Measurements from ENCODE around the gene NCR2. TPM values are rescaled to one million over a fixed set of nuclear protein-coding genes. Genes with fewer than 3 reads are reported as not detected.

The NCR2 gene
- total RNA-seq, 1 experiment from 2014 or later = not detected

DNA sequence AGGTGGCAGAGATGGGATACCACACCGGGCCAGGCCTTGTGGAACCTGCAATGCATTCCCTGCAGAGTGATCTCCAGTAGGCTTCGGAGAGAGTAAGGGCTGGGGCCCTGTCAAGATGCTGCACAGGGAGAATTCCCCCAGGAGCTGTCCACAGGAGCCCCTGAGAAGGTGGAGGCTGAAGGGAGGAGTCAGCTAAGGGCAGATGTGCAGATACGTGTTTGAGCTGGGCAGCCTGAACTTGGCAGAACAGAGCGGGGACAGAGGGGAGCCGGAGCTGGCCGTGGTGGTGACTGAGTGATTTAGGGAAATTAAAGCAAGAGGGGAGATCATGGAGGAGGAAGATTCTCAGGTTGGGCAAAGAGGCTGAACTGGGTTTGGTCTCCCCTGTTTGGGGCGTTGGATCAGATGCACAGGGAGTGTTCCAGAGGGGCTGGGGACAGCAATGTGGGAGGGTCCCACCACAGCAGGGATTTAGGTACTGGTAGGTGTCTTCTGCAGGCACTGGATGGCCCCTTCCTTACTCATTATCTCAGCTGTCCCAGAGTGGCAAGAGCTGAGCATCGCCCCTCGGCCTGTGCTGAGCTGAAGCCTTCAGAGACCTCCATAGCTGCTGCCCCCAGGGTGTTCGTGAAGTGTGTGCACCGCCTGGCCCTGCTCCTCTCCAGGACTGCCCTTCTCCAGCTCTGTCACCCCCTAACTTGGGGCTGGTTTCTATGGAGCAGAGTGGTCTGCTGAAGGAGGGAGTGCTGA lies 3.8 kb upstream of the NCR2 start:
- CTCF ChIA-PET = interaction anchor here (0.6 to 3.1 kb wide), 5 partner anchors 12 to 271 kb away, joined by 3 to 13 read pairs (median 6); no protein-coding TSS in a partner anchor
- no peaks in the 10 kb centered on the region for H3K9me3 Mint-ChIP-seq (ENCODE audit: unreplicated experiment)
- BruUV-seq (replicated peaks) = no TSS peak

DNA sequence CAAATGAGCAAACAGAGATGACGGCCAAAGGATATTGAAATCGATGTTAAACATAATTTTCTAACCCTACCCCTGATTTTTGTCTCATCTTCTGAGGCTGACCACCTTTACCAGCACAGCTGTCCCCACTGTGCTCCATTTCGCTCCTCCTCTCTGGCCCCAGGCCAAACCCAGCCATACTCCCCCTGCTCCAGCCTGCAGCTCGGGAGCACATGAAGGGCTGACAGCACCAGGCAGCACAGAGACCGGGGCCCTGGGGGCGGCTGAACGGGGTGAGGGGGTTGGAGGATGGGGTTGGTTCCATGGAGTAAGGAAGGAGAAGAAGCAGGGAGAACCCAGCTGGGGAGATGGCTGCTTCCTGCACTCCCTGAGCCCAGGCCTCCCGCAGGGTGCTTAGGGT lies 3.2 kb upstream of the NCR2 start:
- Mint-ChIP-seq H3K9me3 (ENCODE audit: unreplicated experiment) (no peaks in the 10 kb centered on the region), H3K4me3 (ENCODE audit: unreplicated experiment) (no peak overlapping the region), H3K27ac (ENCODE audit: low read depth, unreplicated experiment) (no peak overlapping the region), H3K4me1 (ENCODE audit: insufficient read depth, unreplicated experiment) (no peaks in the 10 kb centered on the region), H3K27me3 (ENCODE audit: insufficient read depth, unreplicated experiment) (peaks cover 72% of the 10 kb centered on the region), H3K36me3 (ENCODE audit: insufficient read depth, unreplicated experiment) (peaks cover 7% of the 10 kb centered on the region)
- BruUV-seq (replicated peaks) = no TSS peak
- intact Hi-C loops (cut with micrococcal nuclease) = no loop called here
- ChIA-PET CTCF (interaction anchor here (3.1 kb wide), 1 partner anchor 36 kb away, joined by 13 read pairs; no protein-coding TSS in a partner anchor), POLR2A (no interaction called here)
- TF ChIP-seq, protein P1, sequence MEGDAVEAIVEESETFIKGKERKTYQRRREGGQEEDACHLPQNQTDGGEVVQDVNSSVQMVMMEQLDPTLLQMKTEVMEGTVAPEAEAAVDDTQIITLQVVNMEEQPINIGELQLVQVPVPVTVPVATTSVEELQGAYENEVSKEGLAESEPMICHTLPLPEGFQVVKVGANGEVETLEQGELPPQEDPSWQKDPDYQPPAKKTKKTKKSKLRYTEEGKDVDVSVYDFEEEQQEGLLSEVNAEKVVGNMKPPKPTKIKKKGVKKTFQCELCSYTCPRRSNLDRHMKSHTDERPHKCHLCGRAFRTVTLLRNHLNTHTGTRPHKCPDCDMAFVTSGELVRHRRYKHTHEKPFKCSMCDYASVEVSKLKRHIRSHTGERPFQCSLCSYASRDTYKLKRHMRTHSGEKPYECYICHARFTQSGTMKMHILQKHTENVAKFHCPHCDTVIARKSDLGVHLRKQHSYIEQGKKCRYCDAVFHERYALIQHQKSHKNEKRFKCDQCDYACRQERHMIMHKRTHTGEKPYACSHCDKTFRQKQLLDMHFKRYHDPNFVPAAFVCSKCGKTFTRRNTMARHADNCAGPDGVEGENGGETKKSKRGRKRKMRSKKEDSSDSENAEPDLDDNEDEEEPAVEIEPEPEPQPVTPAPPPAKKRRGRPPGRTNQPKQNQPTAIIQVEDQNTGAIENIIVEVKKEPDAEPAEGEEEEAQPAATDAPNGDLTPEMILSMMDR (IDR thresholded peaks at IDR 0.05; ENCODE audit: unreplicated experiment) = no peak
- no peak for DNase-seq (ENCODE audit: unreplicated experiment)

More for the DNA sequence above, 3.8 kb upstream of the NCR2 start:
- no peak overlapping the region for H3K27ac Mint-ChIP-seq (ENCODE audit: low read depth, unreplicated experiment)
- POLR2A ChIA-PET = no interaction called here
- TF ChIP-seq, protein P1 (IDR thresholded peaks at IDR 0.05; ENCODE audit: unreplicated experiment) = no peak
- intact Hi-C loops (cut with micrococcal nuclease) = no loop called here
- peaks cover 7% of the 10 kb centered on the region for H3K36me3 Mint-ChIP-seq (ENCODE audit: insufficient read depth, unreplicated experiment)
- no peaks in the 10 kb centered on the region for H3K4me1 Mint-ChIP-seq (ENCODE audit: insufficient read depth, unreplicated experiment)
- no peak overlapping the region for H3K4me3 Mint-ChIP-seq (ENCODE audit: unreplicated experiment)
- H3K27me3 Mint-ChIP-seq (ENCODE audit: insufficient read depth, unreplicated experiment) = peaks cover 72% of the 10 kb centered on the region
- DNase-seq (ENCODE audit: unreplicated experiment) = no peak

DNA sequence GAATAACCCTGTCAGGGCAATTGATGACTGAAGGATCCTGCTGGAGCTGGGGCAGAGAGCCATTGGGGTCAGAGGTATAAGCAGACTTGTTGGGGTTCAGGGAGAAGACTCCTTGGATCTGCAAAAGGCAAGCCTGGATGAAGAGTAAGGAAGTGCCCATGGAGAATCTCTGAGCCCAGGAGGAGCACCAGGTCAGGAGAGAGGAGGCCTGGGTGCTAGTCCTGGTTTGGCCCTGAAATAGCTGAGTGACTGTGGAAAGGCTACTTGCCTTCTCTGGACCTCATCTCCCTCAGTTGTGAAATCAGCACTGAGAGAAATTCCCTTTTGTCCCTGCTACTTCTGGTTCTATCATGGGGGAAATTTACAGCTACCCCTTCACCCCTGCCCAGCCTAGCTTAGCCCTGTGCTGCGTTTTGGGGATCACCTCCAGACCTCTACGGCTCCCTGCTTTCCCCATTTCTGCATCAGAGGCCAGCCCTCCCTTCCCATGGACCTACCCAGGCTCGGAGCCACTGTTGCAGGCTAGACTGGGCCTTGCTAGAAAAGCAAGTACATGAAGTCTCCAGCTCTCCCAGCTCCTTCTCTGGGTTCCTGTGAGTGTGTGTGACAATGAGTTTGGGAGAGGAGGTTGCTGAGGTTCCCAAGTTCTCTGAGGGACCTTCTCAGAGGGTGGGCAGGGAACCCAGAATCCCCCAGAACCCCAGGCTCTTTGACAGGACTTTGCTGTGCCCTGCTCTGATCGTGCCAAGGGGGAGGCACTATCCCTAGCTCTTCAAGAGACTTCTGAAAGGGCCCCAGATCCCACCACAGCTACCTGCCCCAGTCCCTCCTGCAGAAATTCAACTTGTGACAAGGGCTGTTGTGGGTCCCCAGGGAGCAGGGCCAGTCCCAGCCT lies 2.3 kb upstream of the NCR2 start:
- H3K27ac Mint-ChIP-seq (ENCODE audit: low read depth, unreplicated experiment) = no peak overlapping the region
- peaks cover 72% of the 10 kb centered on the region for H3K27me3 Mint-ChIP-seq (ENCODE audit: insufficient read depth, unreplicated experiment)
- no peaks in the 10 kb centered on the region for H3K4me1 Mint-ChIP-seq (ENCODE audit: insufficient read depth, unreplicated experiment)
- intact Hi-C loops (cut with micrococcal nuclease) = no loop called here
- DNase-seq (ENCODE audit: unreplicated experiment) = no peak
- TF ChIP-seq, protein P1 (IDR thresholded peaks at IDR 0.05; ENCODE audit: unreplicated experiment) = no peak
- BruUV-seq (replicated peaks) = no TSS peak
- H3K4me3 Mint-ChIP-seq (ENCODE audit: unreplicated experiment) = no peak overlapping the region
- peaks cover 7% of the 10 kb centered on the region for H3K36me3 Mint-ChIP-seq (ENCODE audit: insufficient read depth, unreplicated experiment)
- POLR2A ChIA-PET = interaction anchor here (0.6 kb wide), 1 partner anchor 380 kb away, joined by 3 read pairs; no protein-coding TSS in a partner anchor
- no peaks in the 10 kb centered on the region for H3K9me3 Mint-ChIP-seq (ENCODE audit: unreplicated experiment)
- CTCF ChIA-PET = interaction anchor here (0.6 to 3.1 kb wide), 5 partner anchors 11 to 222 kb away, joined by 3 to 13 read pairs (median 4); no protein-coding TSS in a partner anchor

DNA sequence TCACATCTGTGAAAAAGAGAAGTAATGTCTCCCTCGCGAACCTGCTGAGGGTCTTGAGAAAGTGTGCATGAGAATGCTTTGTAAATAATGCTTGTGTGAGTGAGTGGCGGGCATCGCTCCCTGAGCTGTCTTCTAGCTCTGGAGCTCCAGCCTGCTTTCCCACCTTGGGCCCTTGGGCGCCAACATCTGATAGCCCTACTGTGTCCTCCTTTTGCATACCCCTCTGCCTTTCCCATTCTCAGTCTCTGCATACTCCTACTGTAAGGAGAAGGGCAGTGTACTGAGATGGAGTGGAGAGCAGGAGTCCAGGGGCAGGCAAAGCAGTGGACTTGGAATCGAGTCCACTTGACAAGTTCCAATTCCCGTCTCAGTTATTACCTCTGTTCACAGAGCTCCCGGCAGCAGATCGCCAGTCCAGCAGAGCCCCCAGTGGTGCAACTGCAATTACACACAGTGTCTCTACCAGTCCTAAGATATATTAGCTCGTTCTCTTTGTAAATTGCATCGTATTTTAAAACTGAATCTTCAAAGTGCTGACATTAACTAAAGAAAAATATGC lies 847 bp upstream of the NCR2 start:
- no TSS peak for BruUV-seq (replicated peaks)
- TF ChIP-seq, protein P1 (IDR thresholded peaks at IDR 0.05; ENCODE audit: unreplicated experiment) = no peak
- Mint-ChIP-seq H3K27me3 (ENCODE audit: insufficient read depth, unreplicated experiment) (peaks cover 68% of the 10 kb centered on the region), H3K9me3 (ENCODE audit: unreplicated experiment) (no peaks in the 10 kb centered on the region), H3K27ac (ENCODE audit: low read depth, unreplicated experiment) (no peak overlapping the region), H3K36me3 (ENCODE audit: insufficient read depth, unreplicated experiment) (peaks cover 7% of the 10 kb centered on the region), H3K4me1 (ENCODE audit: insufficient read depth, unreplicated experiment) (no peaks in the 10 kb centered on the region), H3K4me3 (ENCODE audit: unreplicated experiment) (no peak overlapping the region)
- ChIA-PET POLR2A (no interaction called here), CTCF (interaction anchor here (0.7 to 3.1 kb wide), 4 partner anchors 15 to 90 kb away, joined by 3 to 13 read pairs (median 6); no protein-coding TSS in a partner anchor)
- intact Hi-C loops (cut with micrococcal nuclease) = no loop called here
- no peak for DNase-seq (ENCODE audit: unreplicated experiment)

Measured in MCF 10A (cell line).